CD4-positive, alpha-beta T cell (primary cell): ENCODE results near the gene FABP1. TPM values are rescaled to one million over a fixed set of nuclear protein-coding genes. Genes with fewer than 3 reads are reported as not detected.

Source experiments
- ATAC-seq: fragments of 200-7000 bp; cut with Tn5 transposase; one replicate; pipeline ENCODE4 v1.10.0; 2022; ENCODE audit warnings: mild to moderate bottlenecking; ENCODE audit not compliant: poor library complexity
- CTCF ChIA-PET: fragments of 350-600 bp; sonication (Branson Sonifier 250); formaldehyde crosslinking; loops from one replicate; lab custom pipeline; 2021; ENCODE audit warnings: antibody characterized with exemption, inconsistent platforms; lab: Charles Lee
- POLR2A ChIA-PET: fragments of 350-600 bp; sonication (Branson Sonifier 250); formaldehyde crosslinking; loops from one replicate; lab custom pipeline; 2021; ENCODE audit warnings: antibody characterized with exemption, inconsistent platforms; lab: Charles Lee
- DNase-seq, 14 experiments: peaks; one replicate each; pipeline ENCODE4 v3.0.0-alpha.2; 2013 to 2020; ENCODE audit warnings: mixed read lengths in 2 of 14
- H3K27ac ChIP-seq, 2 donors: one replicate each; pipeline versions ENCODE4 v1.5.1 to v1.7.0; 2013; ENCODE audit warnings: low read length in 2 of 2, low read depth in 1 of 2, mild to moderate bottlenecking in 1 of 2
- H3K27me3 ChIP-seq, 2 experiments: 1 replicate in 1 of 2; 2 replicates in 1 of 2; pipeline versions ENCODE4 v1.6.1 to v1.7.0; 2013; ENCODE audit warnings: low read length in 2 of 2, control low read depth in 1 of 2, mild to moderate bottlenecking in 1 of 2, moderate library complexity in 1 of 2; ENCODE audit not compliant: insufficient read depth in 2 of 2, control insufficient read depth in 1 of 2
- H3K36me3 ChIP-seq: one replicate; pipeline ENCODE4 v1.6.1; 2013; ENCODE audit warnings: low read length, control low read depth; ENCODE audit not compliant: insufficient read depth
- H3K4me1 ChIP-seq: one replicate; pipeline ENCODE4 v1.6.1; 2013; ENCODE audit warnings: low read length, control low read depth; ENCODE audit not compliant: insufficient read depth
- H3K4me3 ChIP-seq: one replicate; pipeline ENCODE4 v1.5.1; 2013; ENCODE audit warnings: mild to moderate bottlenecking, low read length, moderate library complexity
- H3K9me3 ChIP-seq, 2 experiments: 1 replicate in 1 of 2; 2 replicates in 1 of 2; pipeline versions ENCODE4 v1.6.1 to v1.7.0; 2013; ENCODE audit warnings: low read length in 2 of 2, mild to moderate bottlenecking in 2 of 2, control low read depth in 1 of 2, moderate library complexity in 1 of 2; ENCODE audit not compliant: control insufficient read depth in 1 of 2, insufficient read depth in 1 of 2
- H3K27ac Mint-ChIP-seq: one replicate; pipeline ENCODE4 v1.8.0; 2020; ENCODE audit warnings: mixed read lengths
- H3K27me3 Mint-ChIP-seq: one replicate; pipeline ENCODE4 v1.8.0; 2021; ENCODE audit warnings: mixed read lengths
- H3K36me3 Mint-ChIP-seq: one replicate; pipeline ENCODE4 v1.8.0; 2021; ENCODE audit warnings: low read depth, mixed read lengths
- H3K4me1 Mint-ChIP-seq: one replicate; pipeline ENCODE4 v1.8.0; 2021; ENCODE audit warnings: low read depth, mixed read lengths
- H3K4me3 Mint-ChIP-seq: one replicate; pipeline ENCODE4 v1.8.0; 2020; ENCODE audit warnings: mild to moderate bottlenecking, mixed read lengths
- H3K9me3 Mint-ChIP-seq: one replicate; pipeline ENCODE4 v1.8.0; 2020; ENCODE audit warnings: mixed read lengths
- CTCF ChIP-seq: fragments of 200-600 bp; IDR thresholded peaks from one replicate; pipeline ENCODE4 v1.8.0; 2022; ENCODE audit warnings: antibody characterized with exemption, mild to moderate bottlenecking
- intact Hi-C, 2 experiments: fragments of 100-400 bp; cut with DNase I in 1 of 2; cut with micrococcal nuclease in 1 of 2; formaldehyde crosslinking; loops; one replicate each; pipeline versions ENCODE4 v1.15.1 to v1.9.0; 2023 to 2025; cut with DNase I, micrococcal nuclease
- polyA plus RNA-seq, 2 donors: library from polyadenylated mRNA; unstranded; fragments of 120-200 nt; gene quantifications; one replicate each; pipeline ENCODE4 v1.2.1, GENCODE V29; 2013
- total RNA-seq, 174 experiments: library from RNA in 2 of 174; stranded (reverse) in 2 of 174; gene quantifications; one replicate each; pipeline ENCODE4 v1.2.3 and lab custom pipeline; 2021 to 2026

Gene FABP1
- not detected for total RNA-seq
- not detected for polyA plus RNA-seq (2013, experiment 1 of 2)
- not detected for polyA plus RNA-seq (2013, experiment 2 of 2)
- 0 to 0.13 (median 0) reads per million in 172 experiments for total RNA-seq (lab: John Stamatoyannopoulos, UW)

GRCh38 chr2:88127888-88128653 is at the start of gene FABP1:
Gene FABP1, minus strand, starts transcription at chr2:88128062. Its CDS starts 45 bp downstream, at chr2:88128017.
- Mint-ChIP-seq H3K27me3 (peaks cover 8% of the 10 kb centered on the region), H3K9me3 (no peaks in the 10 kb centered on the region), H3K4me1 (no peaks in the 10 kb centered on the region), H3K36me3 (no peaks in the 10 kb centered on the region), H3K27ac (no peak within 1 kb of the TSS), H3K4me3 (no peak within 1 kb of the TSS)
- DNase-seq: no peak
- Histone ChIP-seq H3K4me3 (no peak within 1 kb of the TSS), H3K36me3 (no peaks in the 10 kb centered on the region), H3K4me1 (no peaks in the 10 kb centered on the region), H3K27me3 (no peaks in the 10 kb centered on the region), H3K27ac (no peak within 1 kb of the TSS), H3K9me3 (no peaks in the 10 kb centered on the region)
- no peak for ATAC-seq
- no peak for TF ChIP-seq CTCF
- ChIA-PET POLR2A (no interaction called here), CTCF (no interaction called here)
- intact Hi-C loops: no loop called here

GRCh38 chr2:88177556-88177955 is 49.7 kb upstream of the FABP1 start:
- Histone ChIP-seq H3K27ac (no peak overlapping the region), H3K4me3 (no peak overlapping the region), H3K9me3 (peaks cover 0 to under 1% of the 10 kb centered on the region in 2 experiments), H3K27me3 (peaks cover 0 to 2% of the 10 kb centered on the region in 2 experiments), H3K36me3 (no peaks in the 10 kb centered on the region), H3K4me1 (no peaks in the 10 kb centered on the region)
- intact Hi-C loops: no loop called here
- POLR2A ChIA-PET: no interaction called here
- peaks cover 28% of the 10 kb centered on the region for H3K27me3 Mint-ChIP-seq
- no peak overlapping the region for H3K4me3 Mint-ChIP-seq
- H3K36me3 Mint-ChIP-seq: no peaks in the 10 kb centered on the region
- CTCF ChIA-PET: no interaction called here
- no peak overlapping the region for H3K27ac Mint-ChIP-seq
- TF ChIP-seq CTCF: no peak
- DNase-seq (no peak), ATAC-seq (no peak)
- peaks cover 11% of the 10 kb centered on the region for H3K4me1 Mint-ChIP-seq
- peaks cover 5% of the 10 kb centered on the region for H3K9me3 Mint-ChIP-seq

GRCh38 chr2:88176352-88176984 is 48.6 kb upstream of the FABP1 start:
- Mint-ChIP-seq H3K27me3 (peaks cover 33% of the 10 kb centered on the region), H3K9me3 (peaks cover 1% of the 10 kb centered on the region), H3K36me3 (no peaks in the 10 kb centered on the region), H3K4me1 (peaks cover 1% of the 10 kb centered on the region), H3K27ac (no peak overlapping the region), H3K4me3 (no peak overlapping the region)
- Histone ChIP-seq H3K36me3 (no peaks in the 10 kb centered on the region), H3K27me3 (peaks cover 0 to 2% of the 10 kb centered on the region in 2 experiments), H3K4me3 (no peak overlapping the region), H3K27ac (no peak overlapping the region), H3K9me3 (no peaks in the 10 kb centered on the region), H3K4me1 (no peaks in the 10 kb centered on the region)
- DNase-seq (no peak), ATAC-seq (no peak)
- intact Hi-C loops: no loop called here
- TF ChIP-seq CTCF: no peak
- ChIA-PET POLR2A (no interaction called here), CTCF (no interaction called here)
